ENCODE results near the gene DGKI. TPM values are rescaled to one million over a fixed set of nuclear protein-coding genes. Genes with fewer than 3 reads are reported as not detected.
"Not testable (repeated sequence)": the region's sequence is repeated elsewhere in the genome, so short reads cannot be mapped to it uniquely, and the experiment has no call there.

DGKI gene
- total RNA-seq, 1 experiment from 2014 or later = 0.41 TPM

DNA sequence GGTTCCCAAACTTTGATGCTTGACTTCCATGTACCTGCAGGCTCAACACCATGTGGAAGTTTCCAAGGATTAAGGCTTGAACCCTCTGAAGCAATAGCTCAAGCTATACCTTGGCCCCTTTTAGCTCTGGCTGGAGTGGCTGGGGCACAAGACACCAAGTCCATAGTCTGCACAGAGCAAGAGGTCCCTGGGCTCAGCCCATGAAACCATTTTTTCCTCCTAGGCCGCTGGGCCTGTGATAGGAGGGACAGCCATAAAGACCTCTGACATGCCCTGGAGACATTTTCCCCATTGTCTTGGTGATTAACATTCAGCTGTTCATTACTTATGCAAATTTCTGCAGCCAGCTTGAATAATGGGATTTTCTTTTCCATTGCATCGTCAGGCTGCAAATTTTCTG lies 14.4 kb downstream of the DGKI start:
- CTCF ChIA-PET = no interaction called here
- no TSS peak for BruUV-seq (replicated peaks)

DNA sequence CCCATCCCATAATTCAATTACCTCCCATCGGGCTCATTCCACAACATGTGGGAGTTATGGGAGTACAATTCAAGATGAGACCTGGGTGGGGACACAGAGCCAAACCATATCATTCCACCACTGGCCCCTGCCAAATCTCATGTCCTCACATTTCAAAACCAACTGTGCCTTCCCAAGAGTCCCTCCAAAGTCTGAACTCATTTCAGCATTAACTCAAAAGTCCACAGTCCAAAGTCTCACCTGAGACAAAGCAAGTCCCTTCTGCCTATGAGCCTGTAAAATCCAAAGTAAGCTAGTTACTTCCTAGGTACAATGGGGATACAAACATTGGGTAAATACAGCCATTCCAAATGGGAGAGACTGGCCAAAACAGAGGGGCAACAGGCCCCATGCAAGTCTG lies 15.2 kb downstream of the DGKI start:
- H3K4me2 ChIP-seq; BruUV-seq (replicated peaks); H3K27ac ChIP-seq; H3F3A ChIP-seq (ENCODE audit: insufficient read depth, low read depth); H3K36me3 ChIP-seq (ENCODE audit: low read depth); H3K9me2 ChIP-seq (ENCODE audit: insufficient read depth); DNase-seq; H2AFZ ChIP-seq; H3K79me2 ChIP-seq (ENCODE audit: low read depth); H3K4me3 ChIP-seq; H3K4me1 ChIP-seq (replicated peaks; ENCODE audit: insufficient read depth); CTCF ChIA-PET; H4K20me1 ChIP-seq (ENCODE audit: insufficient read depth); intact Hi-C loops (cut with micrococcal nuclease; ENCODE audit: unreplicated experiment); POLR2A ChIA-PET (ENCODE audit: unreplicated experiment): not testable (repeated sequence)
- Histone ChIP-seq H3K27me3 (ENCODE audit: insufficient read depth, low read depth) (peaks cover 18% of the 10 kb centered on the region; the same call in 1 of the 2 replicates), H3K9me3 (ENCODE audit: insufficient read depth, low read depth) (peaks cover 12% of the 10 kb centered on the region; the same call in 1 of the 2 replicates)

More for the DNA sequence above, 14.4 kb downstream of the DGKI start:
- DNase-seq = no peak
- no peak for TF ChIP-seq EZH2 (IDR thresholded peaks at IDR 0.05; ENCODE audit: low read depth)
- TF ChIP-seq, protein P1, sequence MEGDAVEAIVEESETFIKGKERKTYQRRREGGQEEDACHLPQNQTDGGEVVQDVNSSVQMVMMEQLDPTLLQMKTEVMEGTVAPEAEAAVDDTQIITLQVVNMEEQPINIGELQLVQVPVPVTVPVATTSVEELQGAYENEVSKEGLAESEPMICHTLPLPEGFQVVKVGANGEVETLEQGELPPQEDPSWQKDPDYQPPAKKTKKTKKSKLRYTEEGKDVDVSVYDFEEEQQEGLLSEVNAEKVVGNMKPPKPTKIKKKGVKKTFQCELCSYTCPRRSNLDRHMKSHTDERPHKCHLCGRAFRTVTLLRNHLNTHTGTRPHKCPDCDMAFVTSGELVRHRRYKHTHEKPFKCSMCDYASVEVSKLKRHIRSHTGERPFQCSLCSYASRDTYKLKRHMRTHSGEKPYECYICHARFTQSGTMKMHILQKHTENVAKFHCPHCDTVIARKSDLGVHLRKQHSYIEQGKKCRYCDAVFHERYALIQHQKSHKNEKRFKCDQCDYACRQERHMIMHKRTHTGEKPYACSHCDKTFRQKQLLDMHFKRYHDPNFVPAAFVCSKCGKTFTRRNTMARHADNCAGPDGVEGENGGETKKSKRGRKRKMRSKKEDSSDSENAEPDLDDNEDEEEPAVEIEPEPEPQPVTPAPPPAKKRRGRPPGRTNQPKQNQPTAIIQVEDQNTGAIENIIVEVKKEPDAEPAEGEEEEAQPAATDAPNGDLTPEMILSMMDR (conservative IDR thresholded peaks at IDR 0.05) = no peak
- POLR2A ChIA-PET (ENCODE audit: unreplicated experiment) = no interaction called here
- Histone ChIP-seq H3K27ac (no peak overlapping the region), H4K20me1 (ENCODE audit: insufficient read depth) (no peaks in the 10 kb centered on the region), H3K79me2 (ENCODE audit: low read depth) (no peaks in the 10 kb centered on the region), H3K9me2 (ENCODE audit: insufficient read depth) (no peaks in the 10 kb centered on the region), H3K4me1 (replicated peaks; ENCODE audit: insufficient read depth) (no peaks in the 10 kb centered on the region), H3K4me3 (no peak overlapping the region), H2AFZ (no peak overlapping the region), H3F3A (ENCODE audit: insufficient read depth, low read depth) (no peaks in the 10 kb centered on the region), H3K27me3 (ENCODE audit: insufficient read depth, low read depth) (peaks cover 18% of the 10 kb centered on the region; the same call in 1 of the 2 replicates), H3K4me2 (no peak overlapping the region), H3K9me3 (ENCODE audit: insufficient read depth, low read depth) (peaks cover 12% of the 10 kb centered on the region; the same call in 1 of the 2 replicates), H3K36me3 (ENCODE audit: low read depth) (no peaks in the 10 kb centered on the region)
- intact Hi-C loops (cut with micrococcal nuclease; ENCODE audit: unreplicated experiment) = no loop called here

DNA sequence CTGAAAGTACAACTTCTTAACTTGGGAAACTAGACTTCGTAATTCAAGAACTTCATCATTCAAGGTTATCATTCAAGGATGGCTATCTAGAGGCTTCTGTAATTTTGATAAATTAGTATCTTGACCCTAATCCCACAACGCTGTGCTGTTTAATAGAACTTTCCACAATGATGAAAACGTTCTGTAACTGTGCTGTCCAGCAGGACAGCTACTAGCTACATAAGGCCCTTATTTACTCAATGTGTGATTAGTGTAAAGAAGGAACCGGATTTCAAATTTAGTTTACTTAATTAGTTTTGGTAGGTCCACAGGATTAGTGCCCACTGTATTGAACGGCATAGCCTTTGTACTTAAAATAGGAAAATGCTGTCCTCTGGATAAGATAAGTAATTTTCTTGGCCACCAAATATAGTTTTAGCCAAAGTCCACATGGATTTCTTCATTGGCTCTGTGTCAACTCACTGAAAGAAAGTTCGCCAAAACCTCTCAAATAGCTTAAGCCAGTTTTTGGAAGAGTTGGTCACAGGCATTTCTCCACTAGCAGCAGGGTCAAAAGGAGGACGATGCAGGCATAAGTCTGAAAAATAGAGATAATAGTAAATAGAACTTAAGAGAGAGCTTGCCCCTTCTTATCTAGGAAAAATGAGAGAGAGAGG lies 17.3 kb downstream of the DGKI start:
- Histone ChIP-seq H3K4me1 (replicated peaks; ENCODE audit: insufficient read depth) (no peaks in the 10 kb centered on the region), H3K4me3 (no peak overlapping the region), H4K20me1 (ENCODE audit: insufficient read depth) (no peaks in the 10 kb centered on the region), H3F3A (ENCODE audit: insufficient read depth, low read depth) (no peaks in the 10 kb centered on the region), H3K9me2 (ENCODE audit: insufficient read depth) (no peaks in the 10 kb centered on the region), H3K79me2 (ENCODE audit: low read depth) (no peaks in the 10 kb centered on the region), H3K4me2 (no peak overlapping the region), H3K36me3 (ENCODE audit: low read depth) (no peaks in the 10 kb centered on the region), H3K27me3 (ENCODE audit: insufficient read depth, low read depth) (peaks cover 11% of the 10 kb centered on the region; the same call in 1 of the 2 replicates), H3K9me3 (ENCODE audit: insufficient read depth, low read depth) (peaks cover 12% of the 10 kb centered on the region; the same call in 1 of the 2 replicates), H3K27ac (no peak overlapping the region), H2AFZ (no peak overlapping the region)
- TF ChIP-seq, protein P1 (conservative IDR thresholded peaks at IDR 0.05) = no peak
- TF ChIP-seq EZH2 (IDR thresholded peaks at IDR 0.05; ENCODE audit: low read depth) = no peak
- ChIA-PET CTCF (no interaction called here), POLR2A (ENCODE audit: unreplicated experiment) (no interaction called here)
- intact Hi-C loops (cut with micrococcal nuclease; ENCODE audit: unreplicated experiment) = no loop called here
- BruUV-seq (replicated peaks) = no TSS peak
- no peak for DNase-seq

DNA sequence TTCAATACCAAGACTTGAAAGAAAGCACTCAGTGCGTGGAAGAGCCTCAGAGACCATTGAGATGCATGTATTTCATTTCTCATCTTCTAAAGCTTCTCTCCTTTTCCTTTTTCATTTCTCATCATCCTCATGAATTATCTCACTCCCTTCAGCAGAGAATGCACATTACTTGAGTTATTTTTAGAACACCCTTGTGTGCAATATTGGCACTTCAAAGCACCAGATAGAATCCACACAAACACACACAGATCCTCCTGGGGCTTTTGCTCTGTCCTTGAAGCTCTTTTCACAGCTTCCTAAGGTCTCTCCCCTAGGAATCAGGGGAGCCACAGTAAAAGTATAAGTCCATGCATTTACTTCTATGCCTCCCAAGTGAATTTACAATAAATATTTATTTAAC lies 18.3 kb downstream of the DGKI start:
- Histone ChIP-seq H3K9me2 (ENCODE audit: insufficient read depth) (no peaks in the 10 kb centered on the region), H2AFZ (no peak overlapping the region), H3K4me1 (replicated peaks; ENCODE audit: insufficient read depth) (no peaks in the 10 kb centered on the region), H3F3A (ENCODE audit: insufficient read depth, low read depth) (no peaks in the 10 kb centered on the region), H4K20me1 (ENCODE audit: insufficient read depth) (no peaks in the 10 kb centered on the region), H3K79me2 (ENCODE audit: low read depth) (no peaks in the 10 kb centered on the region), H3K36me3 (ENCODE audit: low read depth) (no peaks in the 10 kb centered on the region), H3K27ac (no peak overlapping the region), H3K9me3 (ENCODE audit: insufficient read depth, low read depth) (peaks cover 12% of the 10 kb centered on the region; the same call in 1 of the 2 replicates), H3K4me2 (no peak overlapping the region), H3K27me3 (ENCODE audit: insufficient read depth, low read depth) (peaks cover 12% of the 10 kb centered on the region; the same call in 1 of the 2 replicates), H3K4me3 (no peak overlapping the region)
- ChIA-PET POLR2A (ENCODE audit: unreplicated experiment) (no interaction called here), CTCF (no interaction called here)
- BruUV-seq (replicated peaks) = no TSS peak
- TF ChIP-seq, protein P1 (conservative IDR thresholded peaks at IDR 0.05) = no peak
- TF ChIP-seq EZH2 (IDR thresholded peaks at IDR 0.05; ENCODE audit: low read depth) = no peak
- intact Hi-C loops (cut with micrococcal nuclease; ENCODE audit: unreplicated experiment) = no loop called here
- no peak for DNase-seq
